ENCODE data around the gene RAG1.

DNA sequence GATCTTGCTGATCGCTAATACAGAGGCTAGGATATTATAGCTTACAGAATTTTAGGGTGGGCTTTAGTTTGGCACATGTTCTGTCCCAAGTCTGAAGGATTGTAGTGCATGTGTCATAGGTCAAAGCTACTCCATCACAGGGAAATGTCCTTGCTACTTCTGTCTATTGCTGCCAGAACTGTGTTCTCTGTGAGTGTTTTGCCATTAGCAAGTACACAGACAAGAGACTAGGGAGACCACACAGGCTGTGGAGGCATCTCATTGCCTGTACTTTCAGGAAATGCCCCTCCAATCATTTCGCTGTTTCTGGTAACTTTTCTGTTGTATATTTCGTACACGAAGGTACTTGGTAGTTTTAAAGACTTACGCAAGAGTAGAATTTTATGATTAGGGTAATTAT, 55.7 kb downstream of the RAG1 start:
- TF ChIP-seq, protein P1, sequence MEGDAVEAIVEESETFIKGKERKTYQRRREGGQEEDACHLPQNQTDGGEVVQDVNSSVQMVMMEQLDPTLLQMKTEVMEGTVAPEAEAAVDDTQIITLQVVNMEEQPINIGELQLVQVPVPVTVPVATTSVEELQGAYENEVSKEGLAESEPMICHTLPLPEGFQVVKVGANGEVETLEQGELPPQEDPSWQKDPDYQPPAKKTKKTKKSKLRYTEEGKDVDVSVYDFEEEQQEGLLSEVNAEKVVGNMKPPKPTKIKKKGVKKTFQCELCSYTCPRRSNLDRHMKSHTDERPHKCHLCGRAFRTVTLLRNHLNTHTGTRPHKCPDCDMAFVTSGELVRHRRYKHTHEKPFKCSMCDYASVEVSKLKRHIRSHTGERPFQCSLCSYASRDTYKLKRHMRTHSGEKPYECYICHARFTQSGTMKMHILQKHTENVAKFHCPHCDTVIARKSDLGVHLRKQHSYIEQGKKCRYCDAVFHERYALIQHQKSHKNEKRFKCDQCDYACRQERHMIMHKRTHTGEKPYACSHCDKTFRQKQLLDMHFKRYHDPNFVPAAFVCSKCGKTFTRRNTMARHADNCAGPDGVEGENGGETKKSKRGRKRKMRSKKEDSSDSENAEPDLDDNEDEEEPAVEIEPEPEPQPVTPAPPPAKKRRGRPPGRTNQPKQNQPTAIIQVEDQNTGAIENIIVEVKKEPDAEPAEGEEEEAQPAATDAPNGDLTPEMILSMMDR (CRISPR knock-in tag; IDR thresholded peaks at IDR 0.05): no peak
- no peak for TF ChIP-seq DPF2 (CRISPR knock-in tag; IDR thresholded peaks at IDR 0.05; ENCODE audit: borderline replicate concordance, low read depth)
- TF ChIP-seq ZNF816 (CRISPR knock-in tag; IDR thresholded peaks at IDR 0.05; ENCODE audit: borderline replicate concordance): no peak
- no peak for TF ChIP-seq POLR2A (IDR thresholded peaks at IDR 0.05; ENCODE audit: insufficient read depth in 1 of 2, low read depth in 2 of 2, low read length in 2 of 2)
- no peak for TF ChIP-seq ZNF296 (CRISPR knock-in tag; conservative IDR thresholded peaks at IDR 0.05)
